Loucy (cell line): ENCODE measurements around the gene MIPEP.

ENCODE experiments used
- H2AFZ ChIP-seq: fragments of 200-600 bp; sonication (generic); 2 replicates; pipeline ENCODE4 v1.6.0; 2016; ENCODE audit warnings: antibody characterized with exemption, mild to moderate bottlenecking, low read length, moderate library complexity
- H3F3A ChIP-seq: fragments of 200-600 bp; 2 replicates; pipeline ENCODE4 v1.6.0; 2016; ENCODE audit warnings: antibody characterized with exemption, low read depth, mild to moderate bottlenecking
- H3K27me3 ChIP-seq: fragments of 200-600 bp; sonication (generic); 2 replicates; pipeline ENCODE4 v1.6.1; 2014; ENCODE audit warnings: low read length, mild to moderate bottlenecking; ENCODE audit not compliant: insufficient read depth, poor library complexity, severe bottlenecking
- H3K36me3 ChIP-seq: fragments of 200-600 bp; sonication (generic); 2 replicates; pipeline ENCODE4 v1.6.1; 2016; ENCODE audit warnings: low read length; ENCODE audit not compliant: insufficient read depth
- H3K4me1 ChIP-seq: fragments of 200-600 bp; sonication (generic); 2 replicates; pipeline ENCODE4 v1.5.1; 2014; ENCODE audit warnings: low read length, mild to moderate bottlenecking; ENCODE audit not compliant: insufficient read depth, poor library complexity, severe bottlenecking
- H3K4me2 ChIP-seq: fragments of 200-600 bp; sonication (generic); 2 replicates; pipeline ENCODE4 v1.6.0; 2014; ENCODE audit warnings: antibody characterized with exemption, low read length, low read depth, mild to moderate bottlenecking; ENCODE audit not compliant: poor library complexity, severe bottlenecking
- H3K4me3 ChIP-seq: fragments of 200-600 bp; sonication (generic); 2 replicates; pipeline ENCODE4 v1.5.1; 2014; ENCODE audit warnings: low read length, mild to moderate bottlenecking, mixed read lengths; ENCODE audit not compliant: poor library complexity, severe bottlenecking
- H3K79me2 ChIP-seq: fragments of 200-600 bp; sonication (generic); 2 replicates; pipeline ENCODE4 v1.6.1; 2014; ENCODE audit warnings: low read length; ENCODE audit not compliant: insufficient read depth
- H3K9ac ChIP-seq: fragments of 200-600 bp; sonication (generic); 2 replicates; pipeline ENCODE4 v1.6.0; 2014; ENCODE audit warnings: mild to moderate bottlenecking, low read depth, low read length, moderate library complexity; ENCODE audit not compliant: poor library complexity, severe bottlenecking
- H3K9me2 ChIP-seq: fragments of 200-600 bp; sonication (generic); replicated peaks from 2 replicates; pipeline ENCODE4 v1.6.1; 2016; ENCODE audit warnings: low read depth, low read length, mixed read lengths
- H3K9me3 ChIP-seq: fragments of 200-600 bp; sonication (generic); 2 replicates; pipeline ENCODE4 v1.6.1; 2014; ENCODE audit warnings: mild to moderate bottlenecking, antibody characterized with exemption, low read length, low read depth; ENCODE audit not compliant: insufficient read depth
- H4K20me1 ChIP-seq: fragments of 200-600 bp; sonication (generic); 2 replicates; pipeline ENCODE4 v1.6.0; 2014; ENCODE audit warnings: antibody characterized with exemption, low read length, mild to moderate bottlenecking; ENCODE audit not compliant: insufficient read depth, poor library complexity, severe bottlenecking
- CTCF ChIP-seq: fragments of 200-600 bp; sonication (generic); conservative IDR thresholded peaks from 2 replicates; pipeline ENCODE4 v1.5.1; 2014; ENCODE audit warnings: mild to moderate bottlenecking, antibody characterized with exemption, low read length
- EZH2phosphoT487 ChIP-seq: fragments of 200-600 bp; IDR thresholded peaks from 2 replicates; pipeline ENCODE4 v1.6.1; 2018; ENCODE audit warnings: antibody characterized with exemption, mild to moderate bottlenecking, moderate library complexity, borderline replicate concordance

Gene MIPEP

DNA sequence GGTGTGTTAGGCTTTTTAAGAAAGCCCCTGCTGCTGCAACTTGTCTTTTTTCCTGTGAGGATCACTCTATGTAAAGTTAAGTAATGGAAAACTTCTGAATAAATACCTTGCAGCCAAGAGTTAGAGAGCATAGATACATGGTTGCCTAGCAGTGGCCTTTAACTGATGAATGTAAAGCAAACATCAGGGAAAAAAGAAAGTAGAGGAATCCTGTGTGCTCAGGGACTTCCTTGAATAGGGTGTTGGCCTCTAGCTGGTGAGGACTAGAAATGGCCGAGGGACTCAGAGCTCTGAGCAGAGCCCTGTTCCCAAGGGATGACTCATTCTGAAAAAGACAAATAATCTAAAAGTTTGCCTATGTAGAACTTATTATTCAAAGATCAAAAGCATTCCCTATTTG is 135.7 kb downstream of the MIPEP start:
- H4K20me1 ChIP-seq, result no peaks in the 10 kb centered on the region
- TF ChIP-seq EZH2phosphoT487 (no peak), CTCF (no peak)
- no peaks in the 10 kb centered on the region for H3K9me3 ChIP-seq
- no peaks in the 10 kb centered on the region for H3F3A ChIP-seq
- no peaks in the 10 kb centered on the region for H3K79me2 ChIP-seq
- no peaks in the 10 kb centered on the region for H3K27me3 ChIP-seq
- no peak overlapping the region for H2AFZ ChIP-seq
- H3K9ac ChIP-seq, result no peak overlapping the region
- H3K4me1 ChIP-seq, result no peaks in the 10 kb centered on the region
- H3K4me2 ChIP-seq, result no peak overlapping the region
- no peaks in the 10 kb centered on the region for H3K9me2 ChIP-seq
- no peaks in the 10 kb centered on the region for H3K36me3 ChIP-seq
- H3K4me3 ChIP-seq, result no peak overlapping the region

GRCh38 chr13:23752111-23753001 is 136.8 kb downstream of the MIPEP start:
- Histone ChIP-seq H2AFZ (no peak overlapping the region), H3K9me3 (no peaks in the 10 kb centered on the region), H3F3A (no peaks in the 10 kb centered on the region), H4K20me1 (no peaks in the 10 kb centered on the region), H3K4me2 (no peak overlapping the region), H3K27me3 (no peaks in the 10 kb centered on the region), H3K79me2 (no peaks in the 10 kb centered on the region), H3K4me1 (no peaks in the 10 kb centered on the region), H3K9ac (no peak overlapping the region), H3K9me2 (no peaks in the 10 kb centered on the region), H3K4me3 (no peak overlapping the region), H3K36me3 (no peaks in the 10 kb centered on the region)
- TF ChIP-seq EZH2phosphoT487, result no peak
- no peak for TF ChIP-seq CTCF

- H4K20me1 ChIP-seq, result no peaks in the 10 kb centered on the region
Observed at GRCh38 chr13:23751195-23751594, 138.0 kb downstream of the MIPEP start.

More at GRCh38 chr13:23751195-23751594, 138.0 kb downstream of the MIPEP start:
- Histone ChIP-seq H3K4me1 (no peaks in the 10 kb centered on the region), H2AFZ (no peak overlapping the region), H3K4me2 (no peak overlapping the region), H3F3A (no peaks in the 10 kb centered on the region), H3K4me3 (no peak overlapping the region), H3K9ac (no peak overlapping the region), H3K27me3 (no peaks in the 10 kb centered on the region), H3K9me3 (no peaks in the 10 kb centered on the region), H3K9me2 (no peaks in the 10 kb centered on the region), H3K36me3 (no peaks in the 10 kb centered on the region), H3K79me2 (no peaks in the 10 kb centered on the region)
- no peak for TF ChIP-seq EZH2phosphoT487
- TF ChIP-seq CTCF, result no peak
